ENCODE measurements around the gene HPGD.

DNA sequence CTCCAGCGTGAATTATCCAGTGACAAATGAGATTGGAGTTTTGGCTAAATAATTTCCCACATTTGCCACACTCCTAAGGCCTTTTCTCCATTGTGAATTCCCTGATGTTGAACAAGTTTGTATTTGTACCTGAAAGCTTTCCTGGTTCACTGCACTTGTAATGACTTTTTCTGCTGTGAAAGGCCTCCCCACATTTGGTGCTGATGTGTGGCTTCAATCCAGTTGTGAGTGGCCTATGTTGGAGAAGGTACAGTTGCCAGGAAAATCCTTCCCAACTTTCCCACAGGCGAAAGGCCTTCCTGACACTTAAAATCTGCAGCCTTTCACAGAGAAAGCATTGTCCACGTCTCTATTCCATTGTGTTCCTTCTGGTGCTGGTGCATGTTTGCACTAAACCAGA is 17.3 kb upstream of the HPGD start:
- TF ChIP-seq, protein P1, sequence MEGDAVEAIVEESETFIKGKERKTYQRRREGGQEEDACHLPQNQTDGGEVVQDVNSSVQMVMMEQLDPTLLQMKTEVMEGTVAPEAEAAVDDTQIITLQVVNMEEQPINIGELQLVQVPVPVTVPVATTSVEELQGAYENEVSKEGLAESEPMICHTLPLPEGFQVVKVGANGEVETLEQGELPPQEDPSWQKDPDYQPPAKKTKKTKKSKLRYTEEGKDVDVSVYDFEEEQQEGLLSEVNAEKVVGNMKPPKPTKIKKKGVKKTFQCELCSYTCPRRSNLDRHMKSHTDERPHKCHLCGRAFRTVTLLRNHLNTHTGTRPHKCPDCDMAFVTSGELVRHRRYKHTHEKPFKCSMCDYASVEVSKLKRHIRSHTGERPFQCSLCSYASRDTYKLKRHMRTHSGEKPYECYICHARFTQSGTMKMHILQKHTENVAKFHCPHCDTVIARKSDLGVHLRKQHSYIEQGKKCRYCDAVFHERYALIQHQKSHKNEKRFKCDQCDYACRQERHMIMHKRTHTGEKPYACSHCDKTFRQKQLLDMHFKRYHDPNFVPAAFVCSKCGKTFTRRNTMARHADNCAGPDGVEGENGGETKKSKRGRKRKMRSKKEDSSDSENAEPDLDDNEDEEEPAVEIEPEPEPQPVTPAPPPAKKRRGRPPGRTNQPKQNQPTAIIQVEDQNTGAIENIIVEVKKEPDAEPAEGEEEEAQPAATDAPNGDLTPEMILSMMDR (IDR thresholded peaks at IDR 0.05), result no peak
- no peak for TF ChIP-seq POLR2AphosphoS5 (IDR thresholded peaks at IDR 0.05; ENCODE audit: low read depth, low read length)
- TF ChIP-seq, protein P2, sequence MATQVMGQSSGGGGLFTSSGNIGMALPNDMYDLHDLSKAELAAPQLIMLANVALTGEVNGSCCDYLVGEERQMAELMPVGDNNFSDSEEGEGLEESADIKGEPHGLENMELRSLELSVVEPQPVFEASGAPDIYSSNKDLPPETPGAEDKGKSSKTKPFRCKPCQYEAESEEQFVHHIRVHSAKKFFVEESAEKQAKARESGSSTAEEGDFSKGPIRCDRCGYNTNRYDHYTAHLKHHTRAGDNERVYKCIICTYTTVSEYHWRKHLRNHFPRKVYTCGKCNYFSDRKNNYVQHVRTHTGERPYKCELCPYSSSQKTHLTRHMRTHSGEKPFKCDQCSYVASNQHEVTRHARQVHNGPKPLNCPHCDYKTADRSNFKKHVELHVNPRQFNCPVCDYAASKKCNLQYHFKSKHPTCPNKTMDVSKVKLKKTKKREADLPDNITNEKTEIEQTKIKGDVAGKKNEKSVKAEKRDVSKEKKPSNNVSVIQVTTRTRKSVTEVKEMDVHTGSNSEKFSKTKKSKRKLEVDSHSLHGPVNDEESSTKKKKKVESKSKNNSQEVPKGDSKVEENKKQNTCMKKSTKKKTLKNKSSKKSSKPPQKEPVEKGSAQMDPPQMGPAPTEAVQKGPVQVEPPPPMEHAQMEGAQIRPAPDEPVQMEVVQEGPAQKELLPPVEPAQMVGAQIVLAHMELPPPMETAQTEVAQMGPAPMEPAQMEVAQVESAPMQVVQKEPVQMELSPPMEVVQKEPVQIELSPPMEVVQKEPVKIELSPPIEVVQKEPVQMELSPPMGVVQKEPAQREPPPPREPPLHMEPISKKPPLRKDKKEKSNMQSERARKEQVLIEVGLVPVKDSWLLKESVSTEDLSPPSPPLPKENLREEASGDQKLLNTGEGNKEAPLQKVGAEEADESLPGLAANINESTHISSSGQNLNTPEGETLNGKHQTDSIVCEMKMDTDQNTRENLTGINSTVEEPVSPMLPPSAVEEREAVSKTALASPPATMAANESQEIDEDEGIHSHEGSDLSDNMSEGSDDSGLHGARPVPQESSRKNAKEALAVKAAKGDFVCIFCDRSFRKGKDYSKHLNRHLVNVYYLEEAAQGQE (IDR thresholded peaks at IDR 0.05; ENCODE audit: insufficient read depth in 1 of 2, low read depth in 2 of 2, low read length in 1 of 2), result no peak

Measured in Panc1 (cell line).